Measurements from ENCODE around the gene PLXDC2.

DNA sequence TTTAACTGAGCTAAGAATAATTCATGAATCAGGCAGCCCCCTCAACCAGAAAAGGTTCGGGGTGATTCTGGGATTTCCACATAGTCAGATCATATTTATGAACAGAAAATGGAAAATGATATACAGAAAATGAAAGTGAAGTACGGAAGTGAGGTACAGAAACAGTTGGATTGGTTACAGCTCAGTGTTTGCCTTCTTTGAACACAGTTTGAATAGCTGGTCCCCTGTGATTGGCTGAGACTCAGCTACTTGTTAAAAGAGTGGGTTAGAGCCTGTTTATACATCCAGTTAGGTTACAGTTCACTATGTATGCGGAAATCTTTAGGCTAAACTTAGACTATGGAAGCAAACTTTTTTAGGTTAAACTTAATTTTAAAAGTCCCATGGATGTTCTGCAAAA, 511.7 kb downstream of the PLXDC2 start:
- TF ChIP-seq, protein P1, sequence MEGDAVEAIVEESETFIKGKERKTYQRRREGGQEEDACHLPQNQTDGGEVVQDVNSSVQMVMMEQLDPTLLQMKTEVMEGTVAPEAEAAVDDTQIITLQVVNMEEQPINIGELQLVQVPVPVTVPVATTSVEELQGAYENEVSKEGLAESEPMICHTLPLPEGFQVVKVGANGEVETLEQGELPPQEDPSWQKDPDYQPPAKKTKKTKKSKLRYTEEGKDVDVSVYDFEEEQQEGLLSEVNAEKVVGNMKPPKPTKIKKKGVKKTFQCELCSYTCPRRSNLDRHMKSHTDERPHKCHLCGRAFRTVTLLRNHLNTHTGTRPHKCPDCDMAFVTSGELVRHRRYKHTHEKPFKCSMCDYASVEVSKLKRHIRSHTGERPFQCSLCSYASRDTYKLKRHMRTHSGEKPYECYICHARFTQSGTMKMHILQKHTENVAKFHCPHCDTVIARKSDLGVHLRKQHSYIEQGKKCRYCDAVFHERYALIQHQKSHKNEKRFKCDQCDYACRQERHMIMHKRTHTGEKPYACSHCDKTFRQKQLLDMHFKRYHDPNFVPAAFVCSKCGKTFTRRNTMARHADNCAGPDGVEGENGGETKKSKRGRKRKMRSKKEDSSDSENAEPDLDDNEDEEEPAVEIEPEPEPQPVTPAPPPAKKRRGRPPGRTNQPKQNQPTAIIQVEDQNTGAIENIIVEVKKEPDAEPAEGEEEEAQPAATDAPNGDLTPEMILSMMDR (tag by site-specific recombination; IDR thresholded peaks at IDR 0.05): no peak
- no peak for TF ChIP-seq MZF1 (tag by site-specific recombination; IDR thresholded peaks at IDR 0.05; ENCODE audit: borderline replicate concordance)
- TF ChIP-seq ZSCAN30 (tag by site-specific recombination; IDR thresholded peaks at IDR 0.05): no peak
- TF ChIP-seq TCF7L2 (IDR thresholded peaks at IDR 0.05; ENCODE audit: borderline replicate concordance, low read depth, low read length): no peak
- TF ChIP-seq, protein P2, sequence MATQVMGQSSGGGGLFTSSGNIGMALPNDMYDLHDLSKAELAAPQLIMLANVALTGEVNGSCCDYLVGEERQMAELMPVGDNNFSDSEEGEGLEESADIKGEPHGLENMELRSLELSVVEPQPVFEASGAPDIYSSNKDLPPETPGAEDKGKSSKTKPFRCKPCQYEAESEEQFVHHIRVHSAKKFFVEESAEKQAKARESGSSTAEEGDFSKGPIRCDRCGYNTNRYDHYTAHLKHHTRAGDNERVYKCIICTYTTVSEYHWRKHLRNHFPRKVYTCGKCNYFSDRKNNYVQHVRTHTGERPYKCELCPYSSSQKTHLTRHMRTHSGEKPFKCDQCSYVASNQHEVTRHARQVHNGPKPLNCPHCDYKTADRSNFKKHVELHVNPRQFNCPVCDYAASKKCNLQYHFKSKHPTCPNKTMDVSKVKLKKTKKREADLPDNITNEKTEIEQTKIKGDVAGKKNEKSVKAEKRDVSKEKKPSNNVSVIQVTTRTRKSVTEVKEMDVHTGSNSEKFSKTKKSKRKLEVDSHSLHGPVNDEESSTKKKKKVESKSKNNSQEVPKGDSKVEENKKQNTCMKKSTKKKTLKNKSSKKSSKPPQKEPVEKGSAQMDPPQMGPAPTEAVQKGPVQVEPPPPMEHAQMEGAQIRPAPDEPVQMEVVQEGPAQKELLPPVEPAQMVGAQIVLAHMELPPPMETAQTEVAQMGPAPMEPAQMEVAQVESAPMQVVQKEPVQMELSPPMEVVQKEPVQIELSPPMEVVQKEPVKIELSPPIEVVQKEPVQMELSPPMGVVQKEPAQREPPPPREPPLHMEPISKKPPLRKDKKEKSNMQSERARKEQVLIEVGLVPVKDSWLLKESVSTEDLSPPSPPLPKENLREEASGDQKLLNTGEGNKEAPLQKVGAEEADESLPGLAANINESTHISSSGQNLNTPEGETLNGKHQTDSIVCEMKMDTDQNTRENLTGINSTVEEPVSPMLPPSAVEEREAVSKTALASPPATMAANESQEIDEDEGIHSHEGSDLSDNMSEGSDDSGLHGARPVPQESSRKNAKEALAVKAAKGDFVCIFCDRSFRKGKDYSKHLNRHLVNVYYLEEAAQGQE (tag by site-specific recombination; IDR thresholded peaks at IDR 0.05): no peak
- no peak for TF ChIP-seq ZNF311 (tag by site-specific recombination; IDR thresholded peaks at IDR 0.05; ENCODE audit: borderline replicate concordance)
- TF ChIP-seq, protein P3, sequence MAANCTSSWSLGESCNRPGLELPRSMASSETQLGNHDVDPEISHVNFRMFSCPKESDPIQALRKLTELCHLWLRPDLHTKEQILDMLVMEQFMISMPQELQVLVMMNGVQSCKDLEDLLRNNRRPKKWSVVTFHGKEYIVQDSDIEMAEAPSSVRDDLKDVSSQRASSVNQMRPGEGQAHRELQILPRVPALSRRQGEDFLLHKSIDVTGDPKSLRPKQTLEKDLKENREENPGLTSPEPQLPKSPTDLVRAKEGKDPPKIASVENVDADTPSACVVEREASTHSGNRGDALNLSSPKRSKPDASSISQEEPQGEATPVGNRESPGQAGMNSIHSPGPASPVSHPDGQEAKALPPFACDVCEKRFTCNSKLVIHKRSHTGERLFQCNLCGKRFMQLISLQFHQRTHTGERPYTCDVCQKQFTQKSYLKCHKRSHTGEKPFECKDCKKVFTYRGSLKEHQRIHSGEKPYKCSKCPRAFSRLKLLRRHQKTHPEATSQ (tag by site-specific recombination; IDR thresholded peaks at IDR 0.05): no peak
- TF ChIP-seq, protein P4, sequence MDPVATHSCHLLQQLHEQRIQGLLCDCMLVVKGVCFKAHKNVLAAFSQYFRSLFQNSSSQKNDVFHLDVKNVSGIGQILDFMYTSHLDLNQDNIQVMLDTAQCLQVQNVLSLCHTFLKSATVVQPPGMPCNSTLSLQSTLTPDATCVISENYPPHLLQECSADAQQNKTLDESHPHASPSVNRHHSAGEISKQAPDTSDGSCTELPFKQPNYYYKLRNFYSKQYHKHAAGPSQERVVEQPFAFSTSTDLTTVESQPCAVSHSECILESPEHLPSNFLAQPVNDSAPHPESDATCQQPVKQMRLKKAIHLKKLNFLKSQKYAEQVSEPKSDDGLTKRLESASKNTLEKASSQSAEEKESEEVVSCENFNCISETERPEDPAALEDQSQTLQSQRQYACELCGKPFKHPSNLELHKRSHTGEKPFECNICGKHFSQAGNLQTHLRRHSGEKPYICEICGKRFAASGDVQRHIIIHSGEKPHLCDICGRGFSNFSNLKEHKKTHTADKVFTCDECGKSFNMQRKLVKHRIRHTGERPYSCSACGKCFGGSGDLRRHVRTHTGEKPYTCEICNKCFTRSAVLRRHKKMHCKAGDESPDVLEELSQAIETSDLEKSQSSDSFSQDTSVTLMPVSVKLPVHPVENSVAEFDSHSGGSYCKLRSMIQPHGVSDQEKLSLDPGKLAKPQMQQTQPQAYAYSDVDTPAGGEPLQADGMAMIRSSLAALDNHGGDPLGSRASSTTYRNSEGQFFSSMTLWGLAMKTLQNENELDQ (tag by site-specific recombination; IDR thresholded peaks at IDR 0.05; ENCODE audit: low read depth): no peak
- TF ChIP-seq HOXA7 (CRISPR knock-in tag; IDR thresholded peaks at IDR 0.05; ENCODE audit: borderline replicate concordance): no peak
- no peak for TF ChIP-seq ZNF121 (tag by site-specific recombination; IDR thresholded peaks at IDR 0.05)
- TF ChIP-seq ZNF785 (tag by site-specific recombination; IDR thresholded peaks at IDR 0.05): no peak
- no peak for TF ChIP-seq KLF1 (tag by site-specific recombination; IDR thresholded peaks at IDR 0.05)
- no peak for TF ChIP-seq ZNF426 (tag by site-specific recombination; IDR thresholded peaks at IDR 0.05)
